Caco-2 (cell line): ENCODE measurements around the gene TMEM184C. TPM values are rescaled to one million over a fixed set of nuclear protein-coding genes. Genes with fewer than 3 reads are reported as not detected.

Experiments used
- BruUV-seq: library from RNA; stranded (reverse); fragments of 400-500 nt; replicated peaks from 2 replicates; lab custom pipeline; 2021; lab: Mats Ljungman, UMichigan
- CTCF ChIA-PET: fragments of 300-600 bp; sonication (Branson Sonifier 250); formaldehyde crosslinking; loops from one replicate; lab custom pipeline; 2022; ENCODE audit warnings: antibody characterized with exemption; lab: Charles Lee
- POLR2A ChIA-PET: fragments of 300-600 bp; sonication (Branson Sonifier 250); formaldehyde crosslinking; loops from one replicate; lab custom pipeline; 2022; ENCODE audit warnings: antibody characterized with exemption; lab: Charles Lee
- DNase-seq, 2 experiments: peaks; one replicate each; pipeline versions ENCODE4 v3.0.0 to v3.0.0-alpha.2; 2020 to 2022
- H3K27me3 ChIP-seq: replicated peaks from 2 replicates; pipeline ENCODE4 v1.6.0; 2011; ENCODE audit warnings: low read length; ENCODE audit not compliant: control insufficient read depth, insufficient read depth
- H3K36me3 ChIP-seq: 2 replicates; pipeline ENCODE4 v1.5.1; 2011; ENCODE audit warnings: low read length; ENCODE audit not compliant: control insufficient read depth, insufficient read depth
- H3K4me1 ChIP-seq: fragments of 250-450 bp; sonication (Bioruptor Pico); 2 replicates; pipeline ENCODE4 v1.5.1; 2020; ENCODE audit warnings: mild to moderate bottlenecking
- H3K4me3 ChIP-seq: 2 replicates; pipeline ENCODE4 v1.5.1; 2011; ENCODE audit warnings: low read depth, mild to moderate bottlenecking, control low read depth, low read length
- H3K9me3 ChIP-seq: fragments of 250-450 bp; sonication (Bioruptor Pico); 2 replicates; pipeline ENCODE4 v1.5.1; 2020; ENCODE audit warnings: mild to moderate bottlenecking, moderate library complexity
- H3K27ac Mint-ChIP-seq: one replicate; pipeline ENCODE4 v1.8.0; 2022; ENCODE audit warnings: mixed read lengths; ENCODE audit not compliant: unreplicated experiment
- H3K27me3 Mint-ChIP-seq: one replicate; pipeline ENCODE4 v1.8.0; 2022; ENCODE audit warnings: mixed read lengths; ENCODE audit not compliant: insufficient read depth, unreplicated experiment
- H3K36me3 Mint-ChIP-seq: one replicate; pipeline ENCODE4 v1.8.0; 2022; ENCODE audit warnings: mild to moderate bottlenecking, mixed read lengths; ENCODE audit not compliant: insufficient read depth, unreplicated experiment
- H3K4me1 Mint-ChIP-seq: one replicate; pipeline ENCODE4 v1.8.0; 2022; ENCODE audit warnings: low read depth, mixed read lengths; ENCODE audit not compliant: unreplicated experiment
- H3K4me3 Mint-ChIP-seq: one replicate; pipeline ENCODE4 v1.8.0; 2022; ENCODE audit warnings: mild to moderate bottlenecking, moderate library complexity, mixed read lengths; ENCODE audit not compliant: unreplicated experiment
- H3K9me3 Mint-ChIP-seq: one replicate; pipeline ENCODE4 v1.8.0; 2022; ENCODE audit warnings: mixed read lengths; ENCODE audit not compliant: unreplicated experiment
- intact Hi-C: fragments of 100-400 bp; cut with micrococcal nuclease; formaldehyde crosslinking; loops from one replicate; pipeline ENCODE4 v1.10.0; 2022; ENCODE audit not compliant: unreplicated experiment
- total RNA-seq: library from RNA; stranded (reverse); gene quantifications from 2 replicates; pipeline ENCODE4 v1.2.3, GENCODE V29; 2022
- TF ChIP-seq, protein P1 (sequence below), 2 experiments: fragments of 200-600 bp in 1 of 2; IDR thresholded peaks; 1 replicate in 1 of 2; 2 replicates in 1 of 2; pipeline versions ENCODE4 v1.5.1 to v1.8.0; 2011 to 2022; ENCODE audit warnings: antibody characterized with exemption in 1 of 2, control low read depth in 1 of 2, inconsistent platforms in 1 of 2, low read depth in 1 of 2, low read length in 1 of 2, mild to moderate bottlenecking in 1 of 2, moderate library complexity in 1 of 2; ENCODE audit not compliant: insufficient read depth in 1 of 2, severe bottlenecking in 1 of 2, unreplicated experiment in 1 of 2

The TMEM184C gene
- total RNA-seq, 1 experiment from 2014 or later = 36.2 TPM

DNA sequence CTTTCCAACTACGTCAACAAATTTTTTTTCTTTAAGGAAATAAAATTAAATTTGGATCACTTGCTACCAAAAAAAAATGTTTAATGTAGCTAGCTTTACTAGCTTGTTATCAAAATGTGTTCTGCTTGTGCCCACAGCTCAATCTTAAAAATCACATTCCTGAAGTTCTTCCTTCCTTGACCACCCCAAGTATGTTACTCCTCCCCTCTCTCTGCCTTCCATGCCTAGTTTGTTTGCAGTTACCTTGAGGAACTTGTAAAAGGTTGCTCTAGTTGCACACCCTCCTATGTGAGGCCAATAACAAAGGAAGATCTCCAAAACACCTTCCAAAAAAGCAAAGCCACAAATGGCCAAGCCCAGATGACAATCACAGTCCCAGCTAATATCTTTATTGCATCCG is 19.6 kb upstream of the TMEM184C start:
- TF ChIP-seq, protein P1, sequence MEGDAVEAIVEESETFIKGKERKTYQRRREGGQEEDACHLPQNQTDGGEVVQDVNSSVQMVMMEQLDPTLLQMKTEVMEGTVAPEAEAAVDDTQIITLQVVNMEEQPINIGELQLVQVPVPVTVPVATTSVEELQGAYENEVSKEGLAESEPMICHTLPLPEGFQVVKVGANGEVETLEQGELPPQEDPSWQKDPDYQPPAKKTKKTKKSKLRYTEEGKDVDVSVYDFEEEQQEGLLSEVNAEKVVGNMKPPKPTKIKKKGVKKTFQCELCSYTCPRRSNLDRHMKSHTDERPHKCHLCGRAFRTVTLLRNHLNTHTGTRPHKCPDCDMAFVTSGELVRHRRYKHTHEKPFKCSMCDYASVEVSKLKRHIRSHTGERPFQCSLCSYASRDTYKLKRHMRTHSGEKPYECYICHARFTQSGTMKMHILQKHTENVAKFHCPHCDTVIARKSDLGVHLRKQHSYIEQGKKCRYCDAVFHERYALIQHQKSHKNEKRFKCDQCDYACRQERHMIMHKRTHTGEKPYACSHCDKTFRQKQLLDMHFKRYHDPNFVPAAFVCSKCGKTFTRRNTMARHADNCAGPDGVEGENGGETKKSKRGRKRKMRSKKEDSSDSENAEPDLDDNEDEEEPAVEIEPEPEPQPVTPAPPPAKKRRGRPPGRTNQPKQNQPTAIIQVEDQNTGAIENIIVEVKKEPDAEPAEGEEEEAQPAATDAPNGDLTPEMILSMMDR (IDR thresholded peaks at IDR 0.05; ENCODE audit: insufficient read depth in 1 of 2, low read depth in 1 of 2, low read length in 1 of 2, severe bottlenecking in 1 of 2, unreplicated experiment in 1 of 2) = no peak
- BruUV-seq = no TSS peak
- no peaks in the 10 kb centered on the region for H3K36me3 Mint-ChIP-seq
- ChIA-PET CTCF (interaction anchor here (2.4 kb wide), 1 partner anchor 270 kb away, joined by 10 read pairs; no protein-coding TSS in a partner anchor), POLR2A (no interaction called here)
- no peak overlapping the region for H3K27ac Mint-ChIP-seq
- no peaks in the 10 kb centered on the region for H3K9me3 Mint-ChIP-seq
- no peak overlapping the region for H3K4me3 Mint-ChIP-seq
- Histone ChIP-seq H3K9me3 (no peaks in the 10 kb centered on the region), H3K4me1 (no peaks in the 10 kb centered on the region), H3K36me3 (no peaks in the 10 kb centered on the region), H3K4me3 (no peak overlapping the region), H3K27me3 (no peaks in the 10 kb centered on the region)
- no peaks in the 10 kb centered on the region for H3K27me3 Mint-ChIP-seq
- DNase-seq = no peak
- no peaks in the 10 kb centered on the region for H3K4me1 Mint-ChIP-seq
- intact Hi-C loops = no loop called here

DNA sequence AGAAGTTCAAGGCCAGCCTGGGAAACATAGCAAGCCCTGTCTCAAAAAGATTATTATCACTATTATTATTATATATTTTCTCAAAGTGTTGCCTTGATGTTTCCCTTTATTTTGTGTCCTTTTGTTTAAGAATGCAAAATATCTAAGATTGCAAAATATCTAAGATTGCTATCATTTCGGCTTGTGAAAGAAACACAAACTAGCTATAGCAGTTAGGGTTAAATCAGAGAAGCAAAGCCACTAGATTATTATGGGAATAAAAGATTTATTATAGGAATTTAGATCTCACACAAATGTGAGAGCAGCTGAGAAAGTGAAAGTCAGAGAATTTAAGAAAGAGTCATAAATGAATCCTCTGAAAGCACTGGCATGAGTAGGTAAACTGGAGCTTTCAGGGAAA is 18.0 kb upstream of the TMEM184C start:
- no peak for DNase-seq
- Mint-ChIP-seq H3K9me3 (no peaks in the 10 kb centered on the region), H3K36me3 (no peaks in the 10 kb centered on the region), H3K4me1 (no peaks in the 10 kb centered on the region), H3K27me3 (no peaks in the 10 kb centered on the region), H3K27ac (no peak overlapping the region), H3K4me3 (no peak overlapping the region)
- Histone ChIP-seq H3K4me3 (no peak overlapping the region), H3K9me3 (no peaks in the 10 kb centered on the region), H3K4me1 (no peaks in the 10 kb centered on the region), H3K27me3 (no peaks in the 10 kb centered on the region), H3K36me3 (no peaks in the 10 kb centered on the region)
- ChIA-PET POLR2A (no interaction called here), CTCF (interaction anchor here (0.6 to 1.8 kb wide), 2 partner anchors 18 to 74 kb away, joined by 3 to 5 read pairs; partner anchors contain the start of gene TMEM184C)
- no TSS peak for BruUV-seq
- TF ChIP-seq, protein P1 (IDR thresholded peaks at IDR 0.05; ENCODE audit: insufficient read depth in 1 of 2, low read depth in 1 of 2, low read length in 1 of 2, severe bottlenecking in 1 of 2, unreplicated experiment in 1 of 2) = no peak
- intact Hi-C loops = no loop called here

DNA sequence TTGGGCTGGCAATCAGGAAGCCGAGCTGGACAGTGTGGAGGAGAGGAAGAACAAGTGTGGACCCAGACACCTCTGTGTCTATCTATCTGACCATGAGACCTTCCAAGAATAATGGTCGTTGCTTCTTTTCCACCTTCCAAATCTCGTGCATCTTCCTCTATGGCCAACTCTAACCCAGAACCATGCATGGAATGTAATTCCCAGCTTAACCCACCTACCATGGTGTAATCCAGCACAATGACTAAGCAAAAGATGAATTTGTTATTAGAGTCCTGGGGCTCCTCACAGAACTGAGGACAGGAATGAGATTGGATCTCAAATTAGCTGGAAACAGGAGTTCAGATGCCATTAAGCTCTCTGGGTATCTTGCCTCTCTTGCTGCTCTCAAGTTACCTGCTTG is 17.4 kb upstream of the TMEM184C start:
- ChIA-PET CTCF (interaction anchor here (0.6 to 1.8 kb wide), 2 partner anchors 18 to 75 kb away, joined by 3 to 5 read pairs; partner anchors contain the start of gene TMEM184C), POLR2A (no interaction called here)
- no peaks in the 10 kb centered on the region for H3K4me1 Mint-ChIP-seq
- Histone ChIP-seq H3K4me3 (no peak overlapping the region), H3K4me1 (no peaks in the 10 kb centered on the region), H3K9me3 (no peaks in the 10 kb centered on the region), H3K36me3 (no peaks in the 10 kb centered on the region), H3K27me3 (no peaks in the 10 kb centered on the region)
- TF ChIP-seq, protein P1 (IDR thresholded peaks at IDR 0.05; ENCODE audit: insufficient read depth in 1 of 2, low read depth in 1 of 2, low read length in 1 of 2, severe bottlenecking in 1 of 2, unreplicated experiment in 1 of 2) = no peak
- no peak for DNase-seq
- H3K36me3 Mint-ChIP-seq = no peaks in the 10 kb centered on the region
- H3K4me3 Mint-ChIP-seq = no peak overlapping the region
- no TSS peak for BruUV-seq
- H3K9me3 Mint-ChIP-seq = no peaks in the 10 kb centered on the region
- intact Hi-C loops = no loop called here
- no peaks in the 10 kb centered on the region for H3K27me3 Mint-ChIP-seq
- H3K27ac Mint-ChIP-seq = no peak overlapping the region
